Epithelial cell of prostate (primary cell): ENCODE results near the gene CLDN9.

ENCODE experiments used
- DNase-seq: peaks from one replicate; pipeline ENCODE4 v3.0.0-alpha.2; 2011; ENCODE audit warnings: low read depth, low spot score
- H3K27ac ChIP-seq: fragments of 450-650 bp; 2 replicates; pipeline ENCODE4 v1.5.1; 2017; ENCODE audit warnings: mild to moderate bottlenecking

CLDN9 gene

GRCh38 chr16:3012828-3013420 lies at the start of gene CLDN9:
CLDN9 (plus strand) TSS chr16:3012923; CDS start chr16:3013363, 440 bp downstream.
- H3K27ac ChIP-seq = no peak within 1 kb of the TSS
- no peak for DNase-seq

GRCh38 chr16:2963074-2963722 lies 49.5 kb upstream of the CLDN9 start:
- DNase-seq = no peak
- H3K27ac ChIP-seq = no peak overlapping the region

- no peak within 1 kb of the TSS for H3K27ac ChIP-seq
- no peak for DNase-seq
Measured at GRCh38 chr16:2963723-2964474, 48.8 kb upstream of the CLDN9 start, which contains the start of gene KREMEN2. KREMEN2 (plus strand) TSS chr16:2964275; CDS start chr16:2964521, 246 bp downstream.

- no peak for DNase-seq
Measured at GRCh38 chr16:2964475-2965336, 48.0 kb upstream of the CLDN9 start.

GRCh38 chr16:2966043-2966807 lies 46.5 kb upstream of the CLDN9 start:
- no peak for DNase-seq
- H3K27ac ChIP-seq = no peak overlapping the region

More at GRCh38 chr16:2964475-2965336, 48.0 kb upstream of the CLDN9 start:
- no peak overlapping the region for H3K27ac ChIP-seq

- H3K27ac ChIP-seq = no peak overlapping the region
- no peak for DNase-seq
Measured at GRCh38 chr16:2966808-2967191, 45.9 kb upstream of the CLDN9 start.

- H3K27ac ChIP-seq = no peak overlapping the region
- no peak for DNase-seq
Measured at GRCh38 chr16:2967211-2967631, 45.5 kb upstream of the CLDN9 start.

GRCh38 chr16:2967721-2968161 lies 45.0 kb upstream of the CLDN9 start:
- H3K27ac ChIP-seq = no peak overlapping the region
- no peak for DNase-seq

- DNase-seq = no peak
Measured at GRCh38 chr16:2968368-2968737, 44.4 kb upstream of the CLDN9 start.

GRCh38 chr16:2968738-2969544 lies 43.8 kb upstream of the CLDN9 start, which contains the start of gene PAQR4:
PAQR4 (plus strand) TSS chr16:2969348; CDS start chr16:2969675, 327 bp downstream.
- DNase-seq = peak; percentile 54
- peak within 1 kb of the TSS; percentile 35 for H3K27ac ChIP-seq

More at GRCh38 chr16:2968368-2968737, 44.4 kb upstream of the CLDN9 start:
- H3K27ac ChIP-seq = no peak overlapping the region

- peak overlapping the region; percentile 35 for H3K27ac ChIP-seq
- DNase-seq = no peak
Measured at GRCh38 chr16:2969545-2970521, 42.9 kb upstream of the CLDN9 start.

- peak overlapping the region; percentile 35 for H3K27ac ChIP-seq
- no peak for DNase-seq
Measured at GRCh38 chr16:2970563-2970962, 42.2 kb upstream of the CLDN9 start.

GRCh38 chr16:2971134-2971984 lies 41.4 kb upstream of the CLDN9 start:
- no peak overlapping the region for H3K27ac ChIP-seq
- DNase-seq = no peak

- H3K27ac ChIP-seq = no peak overlapping the region
- no peak for DNase-seq
Measured at GRCh38 chr16:2971985-2972784, 40.5 kb upstream of the CLDN9 start.

- no peak for DNase-seq
- H3K27ac ChIP-seq = no peak overlapping the region
Measured at GRCh38 chr16:2973093-2973492, 39.6 kb upstream of the CLDN9 start.
